Activated gamma-delta T cell treated with anti-CD3 and anti-CD28 coated beads, Interleukin-2, amount 50 U/mL, for 16 hours (primary cell): Measurements from ENCODE around the gene TAS2R42.

Experiments used
- DNase-seq: peaks from one replicate; pipeline ENCODE4 v3.0.0-alpha.2; 2020; ENCODE audit warnings: low read depth

Gene TAS2R42, protein sequence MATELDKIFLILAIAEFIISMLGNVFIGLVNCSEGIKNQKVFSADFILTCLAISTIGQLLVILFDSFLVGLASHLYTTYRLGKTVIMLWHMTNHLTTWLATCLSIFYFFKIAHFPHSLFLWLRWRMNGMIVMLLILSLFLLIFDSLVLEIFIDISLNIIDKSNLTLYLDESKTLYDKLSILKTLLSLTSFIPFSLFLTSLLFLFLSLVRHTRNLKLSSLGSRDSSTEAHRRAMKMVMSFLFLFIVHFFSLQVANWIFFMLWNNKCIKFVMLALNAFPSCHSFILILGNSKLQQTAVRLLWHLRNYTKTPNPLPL

DNA sequence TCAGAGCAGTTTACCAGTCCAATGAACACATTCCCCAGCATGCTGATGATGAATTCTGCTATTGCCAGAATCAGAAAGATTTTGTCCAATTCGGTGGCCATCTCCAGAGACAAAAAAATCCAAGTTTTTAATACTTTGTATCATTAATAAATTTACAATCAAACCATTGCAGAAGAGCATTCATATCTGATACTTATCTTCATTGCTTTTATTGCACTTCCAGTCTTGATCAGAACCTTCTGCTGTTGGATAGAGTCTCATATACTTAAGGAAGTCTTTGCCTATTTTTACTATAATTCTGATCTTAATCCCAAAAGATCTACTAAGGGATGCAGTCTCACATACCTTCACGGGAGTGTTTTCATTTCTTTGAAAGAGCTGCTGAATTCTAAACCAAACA, at the start of gene TAS2R42:
Gene TAS2R42, minus strand, starts transcription at position 101 of the 400 bp plus-strand sequence. Its CDS starts 0 bp downstream, at position 101.
- DNase-seq, result no peak

GRCh38 chr12:11233532-11233931, 46.8 kb upstream of the TAS2R42 start:
- no peak for DNase-seq

DNA sequence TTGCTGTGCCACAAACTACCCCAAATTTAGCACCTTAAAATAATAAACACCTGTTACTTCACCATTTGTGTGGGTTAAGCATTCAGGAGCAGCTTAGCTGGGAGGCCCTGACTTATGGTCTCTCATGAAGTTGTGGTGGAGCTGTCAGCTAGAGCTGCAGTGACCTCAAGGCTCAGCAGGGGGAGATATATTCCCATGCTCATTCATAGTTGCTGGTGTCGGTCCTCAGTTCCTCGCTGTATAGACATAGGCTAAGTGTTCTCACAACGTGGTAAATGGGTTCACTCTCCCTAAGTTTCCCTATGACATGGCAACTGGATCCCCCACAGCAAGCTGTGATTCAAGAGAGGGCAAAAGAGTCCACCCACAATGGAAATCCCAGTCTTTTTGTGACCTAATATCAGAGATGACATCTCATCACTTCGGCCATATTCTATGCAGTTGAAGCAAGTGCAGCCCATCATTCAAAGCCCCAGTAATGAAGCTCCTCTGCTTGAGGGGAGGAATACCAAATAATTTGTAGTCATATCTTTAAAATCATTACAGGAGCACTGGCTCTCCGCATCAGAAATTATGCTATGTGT, 41.7 kb upstream of the TAS2R42 start:
- DNase-seq, result no peak

DNA sequence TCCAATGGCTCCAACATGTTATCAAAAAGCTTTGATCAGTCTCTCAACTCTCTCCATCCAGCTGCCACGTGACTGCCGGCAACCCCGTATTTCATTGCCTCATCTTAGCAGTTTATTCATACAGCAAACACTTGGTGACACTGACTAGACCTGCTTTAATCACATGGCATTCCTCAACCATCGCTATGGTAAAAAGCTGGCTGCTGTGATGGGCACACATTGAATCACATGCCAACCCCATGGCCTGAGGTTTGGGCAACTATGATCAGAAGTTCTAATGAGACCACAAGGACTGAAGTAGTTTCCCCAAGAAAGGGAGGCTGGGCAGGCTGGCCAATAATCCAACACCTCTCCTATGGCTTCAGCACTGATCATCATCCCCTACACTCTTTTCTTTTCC, 40.6 kb upstream of the TAS2R42 start:
- DNase-seq, result no peak

GRCh38 chr12:11209113-11209512, 22.4 kb upstream of the TAS2R42 start:
- no peak for DNase-seq

DNA sequence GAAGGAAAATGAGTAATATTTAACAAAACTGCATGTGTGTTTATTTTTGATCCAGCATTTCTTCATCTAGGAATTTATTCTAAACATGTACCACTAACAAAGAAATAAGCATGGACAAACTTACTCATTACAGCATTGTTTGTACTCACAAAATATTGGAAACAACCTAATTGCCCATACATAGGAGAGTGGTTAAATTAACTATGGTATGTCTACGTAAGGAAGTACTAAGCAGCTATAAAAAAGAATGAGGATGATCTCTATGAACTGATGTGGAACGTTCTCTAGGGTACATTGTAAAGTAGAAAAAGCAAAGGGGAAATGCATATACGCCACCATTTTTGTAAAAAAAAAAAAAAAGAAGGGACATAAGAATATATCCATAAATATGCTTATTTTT, 17.4 kb upstream of the TAS2R42 start:
- DNase-seq, result no peak

- DNase-seq, result no peak
These were observed 16.1 kb upstream of the TAS2R42 start for GRCh38 chr12:11202811-11203210.

- DNase-seq, result no peak
These were observed 3.7 kb downstream of the TAS2R42 start for GRCh38 chr12:11183011-11183410.

DNA sequence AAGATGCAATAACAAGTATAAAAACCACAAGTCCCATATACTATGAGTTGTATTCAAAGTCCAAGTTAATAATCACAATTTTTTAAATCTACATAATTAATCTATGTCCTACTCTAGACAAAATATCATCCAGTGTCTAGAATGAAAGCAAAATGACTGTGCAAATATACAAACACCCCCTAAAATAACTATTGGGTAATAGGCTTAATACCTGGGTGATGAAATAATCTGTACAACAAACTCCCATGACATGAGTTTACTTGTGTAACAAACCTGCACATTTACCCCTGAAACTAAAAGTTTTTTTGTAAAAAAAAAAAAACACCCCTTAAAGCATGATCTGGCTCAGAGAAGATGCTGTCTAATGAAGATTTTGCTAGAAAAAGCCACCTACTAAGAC, 4.2 kb downstream of the TAS2R42 start:
- no peak for DNase-seq

GRCh38 chr12:11178250-11178649, 8.5 kb downstream of the TAS2R42 start:
- no peak for DNase-seq

- no peak for DNase-seq
These were observed 12.7 kb downstream of the TAS2R42 start for GRCh38 chr12:11174022-11174421.

GRCh38 chr12:11171969-11172675, 14.6 kb downstream of the TAS2R42 start:
- DNase-seq, result no peak

GRCh38 chr12:11171145-11171968, 15.4 kb downstream of the TAS2R42 start, which contains the start of gene SMIM10L1:
SMIM10L1 (plus strand) TSS chr12:11171194; CDS start chr12:11171357, 163 bp downstream.
- DNase-seq, result peak; percentile 76

DNA sequence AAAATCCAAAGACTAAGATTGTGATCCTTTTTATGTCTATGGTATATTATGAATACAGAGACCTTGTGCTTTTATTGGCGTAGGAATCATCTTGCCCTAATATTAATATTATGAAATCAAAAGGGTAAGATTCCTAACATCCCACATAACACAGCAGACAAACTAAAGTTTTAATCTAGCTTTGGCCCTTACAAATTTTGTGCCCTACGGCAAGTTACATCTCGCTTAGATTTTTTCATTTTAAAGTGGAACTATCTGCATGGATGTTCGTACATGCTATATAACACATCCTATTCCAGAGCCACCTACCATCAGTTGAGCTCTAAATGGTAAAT, 16.0 kb downstream of the TAS2R42 start:
- no peak for DNase-seq

DNA sequence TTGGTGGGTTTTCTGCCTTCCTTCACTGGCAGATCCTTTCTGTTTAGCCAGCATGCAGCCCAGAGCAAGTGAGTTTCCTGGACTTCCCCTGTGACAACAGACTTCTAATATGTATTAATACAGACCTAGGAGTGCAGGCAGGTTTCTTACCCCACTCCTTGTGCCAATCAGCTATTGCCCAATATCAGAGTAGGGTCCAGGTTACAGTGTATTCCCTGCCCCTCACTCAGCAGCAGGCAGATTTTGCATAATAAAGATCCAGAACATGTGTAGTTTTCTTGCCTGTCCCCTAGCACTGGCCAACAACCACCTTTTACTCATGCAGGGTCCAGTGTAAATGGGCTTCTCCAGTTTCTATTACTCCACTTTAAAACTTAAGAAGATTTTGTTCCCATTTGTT, 20.4 kb downstream of the TAS2R42 start:
- DNase-seq, result no peak

DNA sequence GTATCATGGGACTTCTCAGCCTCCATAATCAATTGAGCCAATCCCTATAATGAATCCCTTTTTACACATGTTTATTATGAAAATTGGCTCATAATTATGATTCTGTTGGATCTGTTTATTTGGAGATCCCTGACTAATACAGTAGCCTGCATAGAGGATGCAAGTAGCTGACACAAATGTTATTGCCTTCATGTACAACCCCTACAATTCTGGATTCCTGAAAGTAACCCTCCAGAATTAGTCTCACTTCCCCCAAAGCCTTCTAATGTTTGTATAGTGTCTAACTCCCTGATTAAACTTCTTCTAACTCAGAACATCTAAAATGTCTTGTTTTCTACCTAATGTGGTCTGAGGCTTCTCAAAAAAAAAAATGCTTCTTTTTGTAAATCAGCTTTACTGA, 22.4 kb downstream of the TAS2R42 start:
- no peak for DNase-seq

- DNase-seq, result no peak
These were observed 24.2 kb downstream of the TAS2R42 start for GRCh38 chr12:11162502-11162901.

DNA sequence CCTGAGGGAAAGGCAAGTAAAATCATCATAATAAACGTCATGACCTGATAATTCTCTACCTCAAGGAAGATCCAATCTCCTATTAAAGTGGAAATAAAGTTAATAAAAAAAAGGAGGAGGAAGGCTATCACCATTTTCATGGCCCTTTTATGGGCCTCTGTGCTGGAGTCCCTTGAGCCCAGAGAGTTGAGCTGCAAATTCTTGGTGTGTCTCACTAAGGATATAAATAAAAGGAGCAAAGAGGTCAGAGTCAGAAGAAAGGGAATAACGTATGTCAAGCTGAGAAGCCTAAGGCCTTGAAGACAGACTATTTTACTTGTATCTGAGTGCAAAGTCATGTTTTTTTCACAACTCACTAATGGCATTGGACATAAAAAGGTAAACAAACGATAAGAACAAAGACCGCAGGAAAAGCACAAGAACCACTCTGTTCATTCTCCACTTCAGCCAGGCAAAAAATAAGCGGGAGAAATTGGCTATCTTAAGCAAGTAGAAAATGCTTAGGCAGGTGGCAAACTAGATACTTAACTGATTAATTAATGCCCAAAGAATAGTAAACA, 27.8 kb downstream of the TAS2R42 start:
- no peak for DNase-seq

DNA sequence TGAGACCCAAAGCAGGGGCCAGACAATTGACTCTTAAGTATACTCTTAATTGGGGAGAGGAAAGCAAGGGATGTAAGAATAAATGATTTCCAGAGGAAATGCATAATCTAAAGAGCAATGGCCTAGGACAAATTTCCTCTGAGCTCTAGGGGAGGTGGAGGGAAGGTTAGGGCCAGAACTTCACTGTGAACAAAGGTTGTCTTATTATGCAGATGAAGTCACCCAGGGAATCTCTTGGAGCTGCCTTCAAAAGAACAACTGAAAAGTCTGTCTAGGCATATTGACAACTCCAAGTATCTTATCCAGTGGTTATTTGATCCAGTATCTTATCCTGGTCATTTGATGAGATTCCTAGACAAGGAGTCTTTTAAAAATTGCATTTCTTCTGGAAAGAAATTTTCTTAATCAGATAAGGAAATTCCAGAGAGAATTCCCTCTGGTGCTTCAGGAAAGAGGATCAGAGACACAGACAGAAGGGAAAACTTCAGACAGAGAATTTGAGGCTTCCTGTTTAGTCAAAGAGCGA, 32.3 kb downstream of the TAS2R42 start:
- DNase-seq, result no peak

DNA sequence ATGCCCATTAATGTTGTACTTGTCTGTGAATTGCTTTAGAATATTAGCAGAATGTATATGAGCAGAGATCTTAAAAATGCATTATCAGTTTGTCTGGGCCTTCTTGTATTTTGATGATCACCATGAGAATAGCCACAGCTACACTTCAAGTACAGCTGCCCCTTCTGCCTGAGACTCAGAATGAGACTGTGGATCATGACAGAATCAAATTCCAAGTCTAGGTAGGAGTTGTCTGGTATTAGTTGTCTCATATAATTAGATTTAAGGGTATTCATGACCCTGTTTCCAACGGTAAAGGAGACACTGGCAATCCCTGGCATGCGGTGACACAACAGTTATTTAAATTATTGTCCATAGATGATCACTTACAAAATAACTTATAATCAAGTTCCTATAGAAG, 34.0 kb downstream of the TAS2R42 start:
- DNase-seq, result no peak

- no peak for DNase-seq
These were observed 35.9 kb downstream of the TAS2R42 start for GRCh38 chr12:11150832-11151231.

GRCh38 chr12:11147420-11147819, 39.3 kb downstream of the TAS2R42 start:
- DNase-seq, result no peak
